ENCODE results near the gene DOK4.

DNA sequence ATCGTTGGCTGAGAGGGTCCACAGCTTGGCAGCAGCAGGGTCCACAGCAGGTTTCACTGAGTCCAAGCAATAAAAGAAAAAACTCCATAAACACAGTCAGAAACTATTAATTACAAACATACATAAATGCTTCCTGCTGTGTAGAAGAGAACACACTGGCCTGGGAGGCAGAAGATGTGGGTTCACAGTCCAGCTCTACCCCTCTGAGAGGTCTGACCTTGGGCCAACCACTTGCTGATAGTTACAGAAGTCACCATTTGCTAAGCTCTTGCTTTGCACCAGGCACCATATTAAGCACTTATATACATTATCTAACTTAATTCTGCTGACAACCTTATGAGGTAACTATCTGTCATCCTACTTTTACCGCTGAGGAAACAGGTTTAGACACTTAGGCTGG, 53.8 kb downstream of the DOK4 start:
- TF ChIP-seq, protein P1, sequence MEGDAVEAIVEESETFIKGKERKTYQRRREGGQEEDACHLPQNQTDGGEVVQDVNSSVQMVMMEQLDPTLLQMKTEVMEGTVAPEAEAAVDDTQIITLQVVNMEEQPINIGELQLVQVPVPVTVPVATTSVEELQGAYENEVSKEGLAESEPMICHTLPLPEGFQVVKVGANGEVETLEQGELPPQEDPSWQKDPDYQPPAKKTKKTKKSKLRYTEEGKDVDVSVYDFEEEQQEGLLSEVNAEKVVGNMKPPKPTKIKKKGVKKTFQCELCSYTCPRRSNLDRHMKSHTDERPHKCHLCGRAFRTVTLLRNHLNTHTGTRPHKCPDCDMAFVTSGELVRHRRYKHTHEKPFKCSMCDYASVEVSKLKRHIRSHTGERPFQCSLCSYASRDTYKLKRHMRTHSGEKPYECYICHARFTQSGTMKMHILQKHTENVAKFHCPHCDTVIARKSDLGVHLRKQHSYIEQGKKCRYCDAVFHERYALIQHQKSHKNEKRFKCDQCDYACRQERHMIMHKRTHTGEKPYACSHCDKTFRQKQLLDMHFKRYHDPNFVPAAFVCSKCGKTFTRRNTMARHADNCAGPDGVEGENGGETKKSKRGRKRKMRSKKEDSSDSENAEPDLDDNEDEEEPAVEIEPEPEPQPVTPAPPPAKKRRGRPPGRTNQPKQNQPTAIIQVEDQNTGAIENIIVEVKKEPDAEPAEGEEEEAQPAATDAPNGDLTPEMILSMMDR (conservative IDR thresholded peaks at IDR 0.05; ENCODE audit: low read length): no peak
- TF ChIP-seq EZH2phosphoT487 (IDR thresholded peaks at IDR 0.05; ENCODE audit: borderline replicate concordance): no peak
